Breast epithelium (tissue), 3 donors: ENCODE measurements around the gene NPIPA1.
"Not testable (repeated sequence)": the region's sequence is repeated elsewhere in the genome, so short reads cannot be mapped to it uniquely, and the experiment has no call there.

Source experiments
- CTCF ChIP-seq, 3 donors: fragments of 450-650 bp; IDR thresholded peaks; one replicate each; pipeline ENCODE4 v1.5.1; 2016 to 2017; ENCODE audit warnings: antibody characterized with exemption in 3 of 3, mild to moderate bottlenecking in 3 of 3, moderate library complexity in 3 of 3
- POLR2A ChIP-seq: fragments of 450-650 bp; IDR thresholded peaks from one replicate; pipeline ENCODE4 v1.6.1; 2016; ENCODE audit warnings: antibody characterized with exemption, mild to moderate bottlenecking, moderate library complexity

- TF ChIP-seq POLR2A; CTCF (IDR thresholded peaks at IDR 0.05): not testable (repeated sequence)
Measured at GRCh38 chr16:14911954-14912353, 25.3 kb upstream of the NPIPA1 start.
